ENCODE measurements around the gene FNDC3B.
"Not testable (repeated sequence)": the region's sequence is repeated elsewhere in the genome, so short reads cannot be mapped to it uniquely, and the experiment has no call there.

Gene FNDC3B

GRCh38 chr3:172249039-172249438 lies 209.7 kb downstream of the FNDC3B start:
- FAIRE-seq, result no peak

DNA sequence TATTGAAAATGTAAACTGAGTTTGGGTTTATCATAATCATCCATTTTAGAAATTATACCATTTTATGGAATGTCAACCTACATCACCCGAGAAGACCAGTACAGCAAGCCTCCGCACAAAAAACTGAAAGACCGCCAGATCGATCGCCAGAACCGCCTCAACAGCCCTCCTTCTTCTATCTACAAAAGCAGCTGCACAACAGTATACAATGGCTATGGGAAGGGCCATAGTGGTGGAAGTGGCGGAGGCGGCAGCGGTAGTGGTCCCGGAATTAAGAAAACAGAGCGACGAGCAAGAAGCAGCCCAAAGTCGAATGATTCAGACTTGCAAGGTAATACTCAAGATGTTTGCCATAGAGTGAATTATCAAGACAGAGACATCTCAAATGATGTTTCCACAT lies 211.8 kb downstream of the FNDC3B start:
- no peak for FAIRE-seq

DNA sequence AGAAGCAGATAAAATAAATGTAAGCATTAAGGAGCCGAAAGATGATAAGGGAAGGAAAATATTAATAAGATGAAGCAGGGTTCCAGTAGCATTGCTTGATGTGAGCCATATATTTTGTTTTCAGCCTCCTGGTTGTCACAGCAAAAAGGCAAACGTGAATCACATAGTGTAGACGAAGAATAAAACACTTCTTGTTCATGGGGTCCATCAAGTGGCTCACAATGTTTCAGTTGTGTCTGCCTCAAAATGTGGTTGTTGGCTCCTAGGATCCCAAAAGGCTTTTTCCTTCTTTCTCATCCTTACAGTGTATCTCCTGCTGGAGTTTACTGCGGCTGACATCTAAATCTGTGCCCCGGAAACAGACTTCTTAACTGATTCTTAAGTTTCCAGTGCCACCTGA lies 213.8 kb downstream of the FNDC3B start:
- FAIRE-seq, result no peak

DNA sequence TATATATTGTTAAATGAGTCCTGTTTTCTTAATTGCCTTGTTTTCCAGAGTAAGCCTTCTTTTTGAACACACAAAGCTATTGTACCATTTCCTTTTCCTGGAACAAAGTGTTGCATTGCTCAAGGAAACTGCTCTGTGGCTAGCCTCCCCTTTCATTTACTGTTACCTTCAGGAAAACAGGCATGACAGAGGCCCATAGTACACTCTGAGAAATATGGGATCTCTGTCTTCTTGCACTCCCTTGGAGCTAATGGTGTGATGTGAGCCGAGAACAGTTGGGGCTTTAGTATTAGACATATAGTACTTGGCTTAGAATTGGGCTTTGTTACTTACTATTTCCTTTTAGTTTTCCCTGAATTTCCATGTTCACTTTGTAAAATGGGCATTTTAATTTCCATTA lies 215.2 kb downstream of the FNDC3B start:
- no peak for FAIRE-seq

- FAIRE-seq, result not testable (repeated sequence)
Measured at GRCh38 chr3:172255321-172255720, 215.9 kb downstream of the FNDC3B start.

DNA sequence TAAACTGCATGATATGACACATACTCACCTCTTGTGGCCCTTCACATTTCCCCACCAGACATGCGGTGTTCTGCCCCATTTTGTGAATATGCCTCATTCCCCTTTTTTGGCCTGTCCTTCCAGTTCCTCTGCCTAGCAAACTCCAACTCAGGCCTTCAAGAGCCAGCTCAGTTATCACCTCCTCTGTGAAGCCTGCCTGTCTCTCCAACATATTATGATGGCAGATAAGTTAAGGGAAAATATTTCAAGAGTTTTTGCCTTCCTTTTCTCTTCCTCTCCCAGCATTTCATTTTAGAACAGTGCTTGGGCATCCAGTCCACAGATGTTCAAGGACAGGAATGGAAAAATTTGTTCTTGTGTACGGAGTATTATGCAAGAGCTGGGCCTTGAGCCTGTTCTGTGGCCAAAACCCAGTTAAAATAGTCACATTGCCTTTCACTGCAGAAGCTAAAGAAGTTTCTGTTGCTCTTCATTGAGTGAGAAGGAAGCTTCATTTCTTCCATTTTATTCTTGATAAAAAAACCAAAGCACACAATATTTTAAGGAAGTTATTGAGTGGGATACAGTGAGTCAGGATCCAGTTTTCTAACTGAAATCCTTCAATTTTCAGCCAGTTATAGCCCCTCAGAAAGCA lies 216.8 kb downstream of the FNDC3B start:
- no peak for FAIRE-seq

GRCh38 chr3:172257648-172258400 lies 218.4 kb downstream of the FNDC3B start:
- FAIRE-seq, result no peak

DNA sequence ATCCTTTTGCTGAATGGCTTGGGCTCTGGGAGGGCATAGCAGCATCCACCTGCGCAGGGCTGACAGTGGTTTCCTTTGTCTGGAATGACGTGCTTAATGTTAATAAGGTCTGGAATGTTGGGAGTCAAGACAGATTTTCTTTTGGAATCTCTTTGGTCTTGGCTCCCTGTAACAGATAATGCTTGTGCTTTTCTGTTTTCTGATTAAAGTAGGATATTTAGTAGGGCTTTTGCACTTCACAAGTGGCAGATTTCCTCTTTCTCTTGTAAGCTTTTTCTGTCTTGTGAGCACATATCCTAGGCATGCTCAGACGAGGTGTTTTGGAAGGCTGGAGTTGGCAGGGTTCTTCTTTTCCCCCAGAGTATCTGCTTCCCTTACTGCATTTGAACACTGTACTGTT lies 219.2 kb downstream of the FNDC3B start:
- FAIRE-seq, result no peak

GRCh38 chr3:172259111-172259541 lies 219.7 kb downstream of the FNDC3B start:
- no peak for FAIRE-seq

GRCh38 chr3:172259726-172260248 lies 220.4 kb downstream of the FNDC3B start:
- no peak for FAIRE-seq

DNA sequence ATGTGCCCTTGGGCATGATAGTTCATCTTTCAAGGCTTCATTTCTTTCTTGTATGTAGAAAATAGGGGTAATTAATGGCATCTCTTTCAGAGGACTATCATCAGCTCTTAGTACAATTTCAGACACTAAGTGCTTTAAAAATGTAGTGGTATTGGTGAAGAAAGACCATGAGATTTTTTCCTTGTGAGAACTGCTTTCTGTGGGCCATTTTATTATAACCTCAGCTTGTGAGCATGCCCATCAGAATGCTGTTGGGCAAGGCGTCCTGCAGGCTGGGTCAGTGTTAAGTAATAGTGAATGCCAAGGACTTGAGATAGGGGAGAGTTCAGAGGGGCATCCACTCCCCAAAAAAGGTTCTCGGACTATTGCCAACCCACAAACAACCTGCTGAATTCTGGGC lies 221.0 kb downstream of the FNDC3B start:
- FAIRE-seq, result no peak

DNA sequence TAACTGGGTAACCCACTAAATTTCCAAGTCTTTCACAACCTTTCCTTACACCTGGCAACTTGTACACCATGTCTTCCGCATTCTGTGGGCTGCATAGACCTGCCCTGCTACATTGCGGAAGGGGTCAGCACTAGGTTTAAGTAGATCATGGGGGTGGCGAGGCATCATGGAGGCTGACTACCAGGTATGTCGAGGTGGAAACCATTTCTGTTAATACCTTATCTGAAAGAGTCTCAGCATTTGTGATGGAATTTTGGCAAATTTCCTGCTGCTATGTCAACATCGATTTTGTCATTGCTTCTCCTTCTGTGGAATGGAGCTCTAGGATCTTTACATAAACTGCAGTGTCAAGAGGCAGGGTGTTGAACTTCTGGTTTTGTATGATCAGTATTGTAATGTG lies 221.7 kb downstream of the FNDC3B start:
- FAIRE-seq, result no peak

- no peak for FAIRE-seq
Measured at GRCh38 chr3:172262991-172263608, 223.7 kb downstream of the FNDC3B start.

DNA sequence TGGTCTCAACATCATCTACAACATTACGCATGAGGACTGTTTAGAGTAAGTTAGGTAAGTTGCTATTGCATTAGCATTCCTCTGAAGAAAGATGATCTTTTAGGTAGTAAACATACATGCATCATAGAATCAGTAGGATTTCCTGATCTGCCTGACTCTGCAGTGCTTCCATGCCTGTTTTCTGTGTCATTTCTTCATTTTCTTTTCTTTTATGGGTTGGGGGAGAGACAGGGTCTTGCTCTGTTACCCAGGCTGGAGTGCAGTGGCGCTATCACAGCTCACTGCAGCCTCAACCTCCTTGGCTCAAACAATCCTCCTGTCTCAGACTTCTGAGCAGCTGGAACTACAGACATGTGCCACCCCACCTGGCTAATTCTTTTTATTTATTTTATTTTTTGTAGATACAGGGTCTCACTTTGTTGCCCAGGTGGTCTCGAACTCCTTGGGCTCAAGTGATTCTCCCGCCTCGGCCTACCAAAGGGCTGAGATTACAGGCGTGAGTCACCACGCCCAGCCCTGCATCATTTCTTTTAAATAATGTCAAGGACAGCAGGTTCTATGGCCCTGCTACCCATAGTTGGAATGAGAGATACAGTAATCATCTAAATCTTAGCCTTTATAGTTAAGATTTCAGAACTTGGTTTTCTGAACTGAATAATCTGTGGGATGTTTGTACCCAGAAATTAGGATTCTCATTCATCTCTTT lies 224.6 kb downstream of the FNDC3B start:
- no peak for FAIRE-seq

DNA sequence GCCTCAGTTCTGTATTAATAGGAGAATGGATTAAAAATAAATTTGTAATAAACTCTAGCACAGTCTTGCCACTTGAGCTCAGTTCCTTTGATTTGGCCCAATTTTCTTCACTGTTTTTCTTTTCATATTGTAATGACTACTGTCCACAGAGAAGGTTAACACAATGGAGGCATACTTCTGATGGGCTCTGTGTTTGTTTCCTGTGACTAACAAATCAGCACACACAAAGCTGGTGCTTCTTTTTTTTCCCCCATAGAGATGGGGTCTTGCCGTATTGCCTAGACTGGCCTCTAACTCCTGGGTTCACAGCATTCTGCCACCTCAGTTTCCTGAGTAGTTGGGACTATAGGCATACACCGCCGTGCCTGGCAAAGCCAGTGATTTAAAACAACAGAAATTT lies 226.7 kb downstream of the FNDC3B start:
- FAIRE-seq, result no peak

DNA sequence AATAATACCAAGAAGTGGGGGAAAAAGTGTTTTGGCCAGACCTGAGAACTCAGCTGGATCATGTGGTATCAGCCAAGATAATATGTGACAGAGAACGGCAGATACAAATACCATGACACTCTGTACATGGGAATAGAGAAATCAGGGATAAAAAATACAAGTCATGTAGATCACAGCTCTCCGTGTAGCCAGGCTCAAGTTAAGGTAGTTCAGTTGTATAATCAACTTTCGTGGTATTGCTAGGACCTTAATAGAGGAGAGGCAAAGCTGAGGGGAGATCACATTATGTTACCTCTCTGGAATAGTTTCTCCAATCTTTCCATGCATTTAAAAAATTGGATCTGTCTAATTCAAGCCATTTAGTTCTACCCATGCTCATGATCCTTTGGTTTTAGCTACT lies 229.0 kb downstream of the FNDC3B start:
- FAIRE-seq, result no peak

- no peak for FAIRE-seq
Measured at GRCh38 chr3:172268868-172269267, 229.5 kb downstream of the FNDC3B start.

DNA sequence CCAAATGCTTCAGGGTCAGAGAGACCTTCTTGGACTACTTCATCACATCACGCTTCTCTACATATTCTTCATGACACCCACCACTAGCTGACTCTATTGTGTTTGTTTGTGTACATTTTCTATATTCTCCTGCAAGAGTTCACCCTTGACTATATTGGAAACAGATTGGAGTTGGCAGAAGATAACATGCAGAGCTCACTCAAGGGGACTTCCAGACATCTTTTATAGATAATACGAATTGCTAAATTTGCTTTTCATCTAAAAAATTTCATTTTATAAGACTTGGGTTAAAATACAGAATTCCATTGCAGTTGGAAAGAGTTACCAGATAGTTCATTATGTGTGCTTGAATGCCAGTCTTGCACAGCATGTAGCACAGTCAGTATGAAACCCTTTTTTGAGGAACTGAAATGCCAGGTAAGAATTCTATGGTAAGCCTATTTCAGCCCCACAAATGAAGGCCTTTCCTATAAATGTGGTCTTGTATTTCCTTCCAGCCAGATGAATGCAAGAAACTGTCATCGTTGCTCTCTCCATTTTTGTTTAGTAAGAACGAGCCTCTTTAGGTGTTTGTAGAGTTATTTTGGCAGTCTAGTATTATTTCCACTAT lies 231.3 kb downstream of the FNDC3B start:
- no peak for FAIRE-seq

- no peak for FAIRE-seq
Measured at GRCh38 chr3:172271386-172271976, 232.1 kb downstream of the FNDC3B start.

GRCh38 chr3:172272698-172273097 lies 233.3 kb downstream of the FNDC3B start:
- no peak for FAIRE-seq

DNA sequence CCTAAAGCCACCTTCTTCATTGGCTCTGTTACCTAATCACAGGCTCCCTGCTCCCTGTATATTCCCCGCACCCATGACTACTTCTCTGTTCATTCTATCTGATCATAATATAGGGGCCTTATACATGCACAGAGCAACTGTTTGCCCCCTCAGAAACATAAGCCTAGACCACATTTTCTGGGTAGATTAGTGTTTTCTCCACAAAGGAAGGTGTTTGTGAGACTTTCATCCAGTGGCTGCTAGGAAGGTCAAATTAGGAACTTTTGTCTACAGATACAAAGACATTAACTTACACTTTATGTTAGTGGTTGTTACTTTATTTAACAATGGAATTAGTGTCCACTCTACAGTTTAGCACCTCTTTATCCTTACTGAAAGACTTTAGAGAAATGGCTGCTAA lies 234.0 kb downstream of the FNDC3B start:
- FAIRE-seq, result no peak

DNA sequence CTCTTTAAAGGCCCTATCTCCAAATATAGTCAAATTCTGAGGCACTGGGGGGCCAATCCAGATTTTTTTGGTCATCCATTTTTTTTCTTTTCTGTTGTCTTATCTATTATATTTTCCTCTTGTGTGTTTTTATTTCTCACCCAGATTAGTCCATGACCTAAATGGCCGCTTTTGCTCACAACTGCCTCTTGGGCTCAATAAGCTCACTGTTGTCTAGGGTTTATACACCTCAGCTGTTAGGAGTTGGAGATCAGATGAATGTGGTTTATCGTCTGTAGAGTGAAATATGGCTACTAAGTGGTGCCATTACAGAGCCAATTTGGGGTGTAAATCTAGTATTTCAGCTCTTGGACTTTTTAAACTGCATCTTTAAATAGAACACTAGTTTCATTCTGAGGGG lies 235.5 kb downstream of the FNDC3B start:
- no peak for FAIRE-seq

DNA sequence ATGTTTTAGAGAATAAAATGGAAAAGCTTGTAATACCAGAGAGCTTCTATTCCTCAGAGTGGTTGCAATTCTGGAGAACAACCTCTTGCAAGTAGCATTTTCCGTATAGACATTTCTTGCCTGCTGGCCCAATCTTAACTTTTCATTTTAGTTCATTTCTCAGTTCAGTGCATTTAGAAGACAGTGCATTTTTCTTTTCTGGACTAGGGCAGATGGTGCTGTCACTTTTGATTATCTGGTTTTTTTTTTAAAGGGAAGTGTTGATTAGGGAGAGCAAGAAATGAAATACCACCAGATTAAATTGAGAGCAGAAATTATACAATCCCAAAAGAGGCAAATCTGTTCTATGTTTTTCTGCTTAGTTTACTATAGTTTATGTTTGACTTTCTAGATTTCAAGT lies 236.2 kb downstream of the FNDC3B start:
- FAIRE-seq, result no peak

Measured in TTC549 (cell line).